NCI-H146 treated with DMSO at 0.1 percent for 48 hours (cell line): ENCODE results near the gene SHLD2.
A peak's percentile ranks its signal among the peaks of the same experiment; 100 is the strongest.
"Not testable (repeated sequence)": the region's sequence is repeated elsewhere in the genome, so short reads cannot be mapped to it uniquely, and the experiment has no call there.

ENCODE experiments used
- DNase-seq: peaks from one replicate; lab custom pipeline; 2025; ENCODE audit not compliant: unreplicated experiment; lab: John Stamatoyannopoulos, UW

Gene SHLD2

GRCh38 chr10:87094373-87095235 is at the start of gene SHLD2, which contains the start of gene GLUD1:
Gene SHLD2, plus strand, starts transcription at chr10:87095206. Its CDS starts 56,149 bp downstream, at chr10:87151355.
Gene GLUD1, minus strand, starts transcription at chr10:87094843. Its CDS starts 74 bp downstream, at chr10:87094769.
- DNase-seq = peak; percentile 86

GRCh38 chr10:87045434-87045938 is 49.5 kb upstream of the SHLD2 start:
- DNase-seq = no peak

GRCh38 chr10:87053111-87053510 is 41.9 kb upstream of the SHLD2 start:
- DNase-seq = no peak

GRCh38 chr10:87053577-87054181 is 41.3 kb upstream of the SHLD2 start:
- DNase-seq = no peak

- no peak for DNase-seq
These were observed 40.4 kb upstream of the SHLD2 start for GRCh38 chr10:87054373-87055295.

- DNase-seq = no peak
These were observed 36.8 kb upstream of the SHLD2 start for GRCh38 chr10:87058171-87058570.

GRCh38 chr10:87059401-87059800 is 35.6 kb upstream of the SHLD2 start:
- no peak for DNase-seq

GRCh38 chr10:87060280-87060928 is 34.6 kb upstream of the SHLD2 start:
- DNase-seq = no peak

GRCh38 chr10:87064651-87065050 is 30.4 kb upstream of the SHLD2 start:
- no peak for DNase-seq

GRCh38 chr10:87066178-87066577 is 28.8 kb upstream of the SHLD2 start:
- no peak for DNase-seq

- DNase-seq = no peak
These were observed 28.1 kb upstream of the SHLD2 start for GRCh38 chr10:87066865-87067264.

GRCh38 chr10:87068281-87068680 is 26.7 kb upstream of the SHLD2 start:
- DNase-seq = no peak

GRCh38 chr10:87072449-87072848 is 22.6 kb upstream of the SHLD2 start:
- no peak for DNase-seq

GRCh38 chr10:87076421-87076820 is 18.6 kb upstream of the SHLD2 start:
- DNase-seq = not testable (repeated sequence)

GRCh38 chr10:87079106-87079836 is 15.7 kb upstream of the SHLD2 start:
- DNase-seq = no peak

GRCh38 chr10:87080621-87081020 is 14.4 kb upstream of the SHLD2 start:
- DNase-seq = not testable (repeated sequence)

GRCh38 chr10:87081574-87081973 is 13.4 kb upstream of the SHLD2 start:
- DNase-seq = not testable (repeated sequence)

- DNase-seq = not testable (repeated sequence)
These were observed 12.8 kb upstream of the SHLD2 start for GRCh38 chr10:87082219-87082618.

- peak; percentile 27 for DNase-seq
These were observed 11.3 kb upstream of the SHLD2 start for GRCh38 chr10:87083576-87084290.
